Sigmoid colon (tissue), 7 donors: ENCODE measurements around the gene MSH3. TPM values are rescaled to one million over a fixed set of nuclear protein-coding genes. Genes with fewer than 3 reads are reported as not detected.
A peak's percentile ranks its signal among the peaks of the same experiment; 100 is the strongest.

ENCODE experiments used
- DNase-seq: peaks from one replicate; pipeline ENCODE4 v3.0.0-alpha.2; 2019
- H3K27ac ChIP-seq, 4 donors: fragments of 200-600 bp; sonication (generic); one replicate each; pipeline ENCODE4 v1.5.1; 2016 to 2019; ENCODE audit warnings: mild to moderate bottlenecking in 1 of 4
- H3K27me3 ChIP-seq, 3 donors: fragments of 200-600 bp; sonication (generic); one replicate each; pipeline ENCODE4 v1.5.1; 2019; ENCODE audit warnings: mild to moderate bottlenecking in 1 of 3
- H3K36me3 ChIP-seq, 4 donors: fragments of 200-600 bp; sonication (generic); one replicate each; pipeline ENCODE4 v1.5.1; 2016 to 2019
- H3K4me1 ChIP-seq, 4 donors: fragments of 200-600 bp; sonication (generic); one replicate each; pipeline ENCODE4 v1.5.1; 2017 to 2019
- H3K4me3 ChIP-seq, 4 donors: fragments of 200-600 bp; sonication (generic); one replicate each; pipeline ENCODE4 v1.5.1; 2017 to 2019; ENCODE audit warnings: mild to moderate bottlenecking in 2 of 4, moderate library complexity in 1 of 4
- H3K9me3 ChIP-seq, 4 donors: fragments of 200-600 bp in 3 of 4; sonication (generic) in 3 of 4; one replicate each; pipeline versions ENCODE4 v1.5.1 to v1.6.1; 2013 to 2019
- CTCF ChIP-seq, 4 experiments: fragments of 450-650 bp in 3 of 4; fragments of 200-600 bp in 1 of 4; IDR thresholded peaks; one replicate each; pipeline ENCODE4 v1.5.1; 2016 to 2019; ENCODE audit warnings: antibody characterized with exemption in 4 of 4, mild to moderate bottlenecking in 3 of 4, moderate library complexity in 2 of 4
- EP300 ChIP-seq, 4 donors: sonication (generic); formaldehyde crosslinking; IDR thresholded peaks; one replicate each; pipeline ENCODE4 v1.6.1; 2017; ENCODE audit warnings: antibody characterized with exemption in 4 of 4
- POLR2A ChIP-seq, 2 donors: fragments of 450-650 bp; IDR thresholded peaks; one replicate each; pipeline ENCODE4 v1.6.1; 2016; ENCODE audit warnings: antibody characterized with exemption in 2 of 2, mild to moderate bottlenecking in 2 of 2, moderate library complexity in 2 of 2
- POLR2AphosphoS5 ChIP-seq, 4 donors: sonication (generic); formaldehyde crosslinking; IDR thresholded peaks; one replicate each; pipeline ENCODE4 v1.6.1; 2017; ENCODE audit warnings: antibody characterized with exemption in 4 of 4
- WGBS, 2 donors: extraction: QIAGEN DNeasy Blood & Tissue Kit; methylation state at CpG; one replicate each; pipeline ENCODE4 v1.1.7; 2013; 5-methylcytosine and 5-hydroxymethylcytosine counted together
- intact Hi-C: fragments of 100-400 bp; cut with DNase I; formaldehyde crosslinking; loops from one replicate; pipeline ENCODE4 v1.15.1; 2023
- polyA plus RNA-seq, 3 donors: library from polyadenylated mRNA; stranded (reverse); fragments of 200-250 nt; gene quantifications; one replicate each; pipeline ENCODE4 v1.2.3, GENCODE V29; 2013
- total RNA-seq, 4 donors: library from RNA; depleted of rRNA; stranded (reverse); fragments of >200 nt; gene quantifications; one replicate each; pipeline ENCODE4 v1.1.0, GENCODE V29; 2016
- donor health status: healthy with polysubstance abuse.
- donor health status: Bipolar disorder and iron deficiency.
- donor health status: healthy.

Gene MSH3
- total and polyA plus RNA-seq, 7 donors: 3.6 to 15.3 (median 11.8) TPM

DNA sequence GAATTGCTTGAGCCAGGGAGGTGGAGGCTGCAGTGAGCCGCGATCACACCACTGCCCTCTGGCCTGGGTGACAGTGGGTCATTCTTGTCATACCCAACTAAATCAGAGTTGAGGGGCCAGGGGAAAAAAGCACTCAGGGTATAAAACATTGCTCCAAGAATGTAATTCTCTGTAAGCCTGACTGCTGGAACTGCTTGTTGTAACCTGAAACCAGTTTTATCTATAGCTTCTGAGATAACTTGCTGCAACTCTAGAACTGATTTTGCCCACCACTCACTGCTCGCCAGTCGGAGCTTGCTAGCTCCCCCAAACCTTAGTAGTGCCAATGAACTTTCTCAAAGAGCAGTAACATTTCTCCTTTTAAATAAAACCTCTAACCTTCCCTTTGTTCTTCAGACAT is 9.6 kb upstream of the MSH3 start:
- Histone ChIP-seq H3K27me3 (no peaks in the 10 kb centered on the region), H3K27ac (no peak overlapping the region), H3K36me3 (peaks cover 0 to 56% (median 4%) of the 10 kb centered on the region in 4 donors), H3K4me1 (no peaks in the 10 kb centered on the region), H3K4me3 (no peak overlapping the region), H3K9me3 (no peaks in the 10 kb centered on the region)
- WGBS, 2 donors: 94 to 98% methylated on average over 4 of the region's 4 CpGs
- no peak for DNase-seq
- intact Hi-C loops: no loop called here
- TF ChIP-seq POLR2AphosphoS5 (IDR thresholded peaks at IDR 0.05) (no peak), CTCF (IDR thresholded peaks at IDR 0.05) (no peak), POLR2A (IDR thresholded peaks at IDR 0.05) (no peak), EP300 (IDR thresholded peaks at IDR 0.05) (no peak)

DNA sequence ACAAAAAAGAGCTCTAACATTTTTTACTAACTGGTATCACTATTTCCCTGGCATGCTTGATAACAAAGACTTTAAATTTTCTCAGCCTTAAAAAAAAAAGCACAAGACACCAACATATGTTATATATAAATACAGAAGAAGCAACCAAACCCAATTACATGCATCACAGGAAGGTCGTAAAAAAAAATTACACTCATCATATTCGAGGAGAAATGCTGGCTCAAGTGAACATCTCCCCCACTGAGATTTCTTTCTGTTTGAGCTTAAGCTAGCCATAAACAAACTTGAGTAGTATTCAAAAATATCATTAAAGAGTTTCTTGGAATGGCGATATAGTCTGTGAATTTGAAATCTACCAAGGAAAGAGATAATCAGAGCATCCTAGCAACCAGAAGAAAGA is 7.5 kb upstream of the MSH3 start:
- H3K4me3 ChIP-seq: no peak overlapping the region
- peaks cover 0 to 39% (median 3%) of the 10 kb centered on the region in 4 donors for H3K36me3 ChIP-seq
- TF ChIP-seq EP300 (IDR thresholded peaks at IDR 0.05) (no peak), CTCF (IDR thresholded peaks at IDR 0.05) (no peak), POLR2AphosphoS5 (IDR thresholded peaks at IDR 0.05) (no peak), POLR2A (IDR thresholded peaks at IDR 0.05) (no peak)
- no peaks in the 10 kb centered on the region for H3K4me1 ChIP-seq
- no peak for DNase-seq
- H3K27ac ChIP-seq: no peak overlapping the region
- no peaks in the 10 kb centered on the region for H3K27me3 ChIP-seq
- no peaks in the 10 kb centered on the region for H3K9me3 ChIP-seq
- 67 to 75% methylated on average over 3 of the region's 3 CpGs for WGBS, 2 donors
- intact Hi-C loops: no loop called here

DNA sequence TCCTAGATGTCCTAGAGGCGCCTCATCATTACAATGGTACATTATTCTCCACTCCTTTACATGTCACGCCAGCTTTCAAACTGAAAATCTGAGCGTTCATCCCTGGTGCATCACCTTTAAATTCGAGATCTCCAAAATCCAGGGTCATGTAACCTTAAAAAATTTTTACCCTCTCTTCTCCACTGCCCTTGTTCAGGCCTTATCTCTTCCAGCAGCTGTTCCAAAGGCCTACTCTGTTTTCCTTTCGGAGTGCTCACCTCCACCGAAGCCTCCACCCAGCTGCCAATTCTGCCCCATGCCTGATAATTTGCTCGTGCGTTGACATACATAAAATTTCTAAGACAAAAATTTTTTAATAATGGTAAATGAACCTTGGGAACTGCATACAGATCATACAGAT is 950 bp upstream of the MSH3 start:
- TF ChIP-seq EP300 (IDR thresholded peaks at IDR 0.05) (no peak), POLR2AphosphoS5 (IDR thresholded peaks at IDR 0.05) (no peak), POLR2A (IDR thresholded peaks at IDR 0.05) (no peak), CTCF (IDR thresholded peaks at IDR 0.05) (no peak)
- Histone ChIP-seq H3K9me3 (no peaks in the 10 kb centered on the region), H3K27me3 (no peaks in the 10 kb centered on the region), H3K4me1 (peaks cover 0 to 18% (median 15%) of the 10 kb centered on the region in 4 donors), H3K36me3 (peaks cover 0 to 23% (median 8%) of the 10 kb centered on the region in 4 donors), H3K4me3 (peak overlapping the region in 2 of 4 donors; percentile 77 to 96), H3K27ac (no peak overlapping the region)
- intact Hi-C loops: loop anchor here (10.0 kb wide), 1 partner anchor 399 kb away; the partner anchor contains the start of gene SERINC5
- 22 to 44% methylated on average over 8 of the region's 8 CpGs for WGBS, 2 donors
- no peak for DNase-seq

- Histone ChIP-seq H3K36me3 (peaks cover 0 to 28% (median 9%) of the 10 kb centered on the region in 4 donors), H3K27ac (peak overlapping the region in 3 of 4 donors; percentile 89 to 97 (median 91)), H3K27me3 (no peaks in the 10 kb centered on the region), H3K4me1 (peaks cover 0 to 18% (median 15%) of the 10 kb centered on the region in 4 donors), H3K4me3 (peak overlapping the region; percentile 75 to 96 (median 84)), H3K9me3 (no peaks in the 10 kb centered on the region)
- intact Hi-C loops: loop anchor here (10.0 kb wide), 1 partner anchor 399 kb away; the partner anchor contains the start of gene SERINC5
- DNase-seq: no peak
- TF ChIP-seq POLR2A (IDR thresholded peaks at IDR 0.05) (no peak), CTCF (IDR thresholded peaks at IDR 0.05) (no peak), POLR2AphosphoS5 (IDR thresholded peaks at IDR 0.05) (no peak), EP300 (IDR thresholded peaks at IDR 0.05) (no peak)
- 0% methylated on average over 24 of the region's 24 CpGs for WGBS, 2 donors
Measured at GRCh38 chr5:80654054-80654390, 430 bp upstream of the MSH3 start.
